OCI-LY3 (cell line): ENCODE measurements around the gene FKBP5.

Source experiments
- H2AFZ ChIP-seq: fragments of 200-600, 300-600 bp; shearing (Covaris generic); 2 replicates; pipeline ENCODE4 v1.6.0; 2014; ENCODE audit warnings: antibody characterized with exemption, low read depth, low read length
- H3K27ac ChIP-seq: fragments of 200-600, 300-600 bp; sonication (generic); 2 replicates; pipeline ENCODE4 v1.5.1; 2014; ENCODE audit warnings: mild to moderate bottlenecking, low read length, moderate library complexity, mixed read lengths
- H3K27me3 ChIP-seq: fragments of 200-600, 300-600 bp; sonication (generic); 2 replicates; pipeline ENCODE4 v1.6.1; 2014; ENCODE audit warnings: low read depth, low read length, mixed read lengths
- H3K36me3 ChIP-seq: fragments of 200-600, 300-600 bp; sonication (generic); replicated peaks from 2 replicates; pipeline ENCODE3; 2014; ENCODE audit warnings: low read depth, low read length, mixed read lengths
- H3K4me1 ChIP-seq: fragments of 300-600, 200-600 bp; sonication (generic); 2 replicates; pipeline ENCODE4 v1.6.1; 2014; ENCODE audit warnings: low read length, mixed read lengths
- H3K4me2 ChIP-seq: fragments of 200-600, 300-600 bp; sonication (generic); 2 replicates; pipeline ENCODE4 v1.6.1; 2014; ENCODE audit warnings: low read length, mixed read lengths
- H3K4me3 ChIP-seq: fragments of 300-600, 200-600 bp; sonication (generic); 2 replicates; pipeline ENCODE4 v1.5.1; 2014; ENCODE audit warnings: antibody characterized with exemption, mild to moderate bottlenecking, low read length, moderate library complexity
- H3K79me2 ChIP-seq: fragments of 300-600, 200-600 bp; shearing (Covaris generic); 2 replicates; pipeline ENCODE4 v1.6.1; 2014; ENCODE audit warnings: mild to moderate bottlenecking, low read length, mixed read lengths
- H3K9ac ChIP-seq: fragments of 300-600, 200-600 bp; shearing (Covaris generic); 2 replicates; pipeline ENCODE4 v1.6.0; 2014; ENCODE audit warnings: mild to moderate bottlenecking, low read length, moderate library complexity
- H3K9me3 ChIP-seq: fragments of 200-600, 300-600 bp; shearing (Covaris generic); 2 replicates; pipeline ENCODE4 v1.6.1; 2014; ENCODE audit warnings: low read length, mixed read lengths; ENCODE audit not compliant: insufficient read depth
- H4K20me1 ChIP-seq: fragments of 200-600, 300-600 bp; sonication (generic); 2 replicates; pipeline ENCODE4 v1.6.1; 2016; ENCODE audit warnings: low read length, mixed read lengths; ENCODE audit not compliant: insufficient read depth
- EZH2phosphoT487 ChIP-seq: fragments of 200-600 bp; shearing (Covaris generic); IDR thresholded peaks from 2 replicates; pipeline ENCODE4 v1.6.1; 2018; ENCODE audit warnings: antibody characterized with exemption, mixed run types, low read depth
- TF ChIP-seq, protein P1 (sequence below): fragments of 200-600, 300-600 bp; sonication (generic); IDR thresholded peaks from 2 replicates; pipeline ENCODE4 v1.5.1; 2014; ENCODE audit warnings: antibody characterized with exemption, low read length, low read depth

Gene FKBP5

DNA sequence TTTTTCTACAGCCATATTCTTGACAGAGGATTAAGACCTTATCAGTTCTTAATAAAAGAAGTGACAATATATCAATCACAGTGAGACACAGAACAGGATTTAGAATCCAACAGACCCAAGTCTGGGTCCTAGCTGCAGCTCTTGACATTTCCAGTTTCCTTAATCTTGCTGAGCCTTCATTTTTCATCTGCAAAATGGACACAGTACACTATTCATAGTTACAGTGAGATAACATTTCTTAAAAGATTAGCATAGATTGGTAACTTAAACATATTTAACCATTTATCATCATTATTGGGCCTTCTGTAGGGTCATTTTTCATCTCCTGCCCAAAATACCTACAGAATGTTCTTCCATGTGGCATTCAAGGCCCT, 45.6 kb downstream of the FKBP5 start:
- H2AFZ ChIP-seq: no peak overlapping the region
- H3K27ac ChIP-seq: no peak overlapping the region
- no peak overlapping the region for H3K4me3 ChIP-seq
- peaks cover 55% of the 10 kb centered on the region for H3K79me2 ChIP-seq
- no peak for TF ChIP-seq EZH2phosphoT487
- TF ChIP-seq, protein P1, sequence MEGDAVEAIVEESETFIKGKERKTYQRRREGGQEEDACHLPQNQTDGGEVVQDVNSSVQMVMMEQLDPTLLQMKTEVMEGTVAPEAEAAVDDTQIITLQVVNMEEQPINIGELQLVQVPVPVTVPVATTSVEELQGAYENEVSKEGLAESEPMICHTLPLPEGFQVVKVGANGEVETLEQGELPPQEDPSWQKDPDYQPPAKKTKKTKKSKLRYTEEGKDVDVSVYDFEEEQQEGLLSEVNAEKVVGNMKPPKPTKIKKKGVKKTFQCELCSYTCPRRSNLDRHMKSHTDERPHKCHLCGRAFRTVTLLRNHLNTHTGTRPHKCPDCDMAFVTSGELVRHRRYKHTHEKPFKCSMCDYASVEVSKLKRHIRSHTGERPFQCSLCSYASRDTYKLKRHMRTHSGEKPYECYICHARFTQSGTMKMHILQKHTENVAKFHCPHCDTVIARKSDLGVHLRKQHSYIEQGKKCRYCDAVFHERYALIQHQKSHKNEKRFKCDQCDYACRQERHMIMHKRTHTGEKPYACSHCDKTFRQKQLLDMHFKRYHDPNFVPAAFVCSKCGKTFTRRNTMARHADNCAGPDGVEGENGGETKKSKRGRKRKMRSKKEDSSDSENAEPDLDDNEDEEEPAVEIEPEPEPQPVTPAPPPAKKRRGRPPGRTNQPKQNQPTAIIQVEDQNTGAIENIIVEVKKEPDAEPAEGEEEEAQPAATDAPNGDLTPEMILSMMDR: no peak
- no peaks in the 10 kb centered on the region for H3K9me3 ChIP-seq
- H3K4me1 ChIP-seq: peaks cover 8% of the 10 kb centered on the region
- no peaks in the 10 kb centered on the region for H3K27me3 ChIP-seq
- H3K36me3 ChIP-seq: peaks cover 30% of the 10 kb centered on the region
- no peak overlapping the region for H3K9ac ChIP-seq
- no peak overlapping the region for H3K4me2 ChIP-seq
- H4K20me1 ChIP-seq: peaks cover 31% of the 10 kb centered on the region

DNA sequence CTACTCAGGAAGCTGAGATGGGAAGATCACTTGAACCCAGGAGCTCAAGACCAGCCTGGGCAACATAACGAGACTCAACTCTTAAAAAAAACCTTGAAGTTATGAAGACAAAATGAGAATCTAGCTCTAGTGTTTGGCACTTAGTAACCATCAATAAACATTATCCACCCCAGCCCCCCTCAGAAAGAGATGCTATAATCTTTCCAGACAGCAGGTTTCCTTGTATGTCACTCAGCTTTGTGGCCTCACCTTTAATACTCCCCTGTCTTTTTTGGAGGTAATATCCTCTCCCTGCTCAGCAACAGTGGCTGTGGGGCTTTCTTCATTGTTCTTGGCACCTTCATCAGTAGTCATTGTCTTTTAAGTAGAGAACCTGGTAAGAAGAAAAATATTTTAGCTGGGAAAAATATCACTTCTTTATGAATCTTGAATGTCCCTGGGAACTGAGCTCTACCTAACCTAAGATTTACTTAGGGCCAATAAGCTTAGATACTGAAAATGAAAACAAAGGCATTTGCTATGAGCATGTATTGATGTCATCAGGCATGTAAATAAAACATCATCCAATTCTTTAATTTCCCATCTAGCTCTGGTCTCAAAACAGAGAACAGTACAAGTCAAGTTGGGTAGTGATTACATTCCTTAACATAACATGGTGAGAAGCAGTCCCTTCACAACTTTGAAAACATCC, 46.1 kb downstream of the FKBP5 start:
- Histone ChIP-seq H3K4me3 (no peak overlapping the region), H3K36me3 (peaks cover 35% of the 10 kb centered on the region), H3K9ac (no peak overlapping the region), H3K4me2 (no peak overlapping the region), H3K9me3 (no peaks in the 10 kb centered on the region), H3K4me1 (peaks cover 8% of the 10 kb centered on the region), H4K20me1 (peaks cover 31% of the 10 kb centered on the region), H3K79me2 (peaks cover 49% of the 10 kb centered on the region), H2AFZ (no peak overlapping the region), H3K27me3 (no peaks in the 10 kb centered on the region), H3K27ac (no peak overlapping the region)
- no peak for TF ChIP-seq EZH2phosphoT487
- TF ChIP-seq, protein P1: no peak

DNA sequence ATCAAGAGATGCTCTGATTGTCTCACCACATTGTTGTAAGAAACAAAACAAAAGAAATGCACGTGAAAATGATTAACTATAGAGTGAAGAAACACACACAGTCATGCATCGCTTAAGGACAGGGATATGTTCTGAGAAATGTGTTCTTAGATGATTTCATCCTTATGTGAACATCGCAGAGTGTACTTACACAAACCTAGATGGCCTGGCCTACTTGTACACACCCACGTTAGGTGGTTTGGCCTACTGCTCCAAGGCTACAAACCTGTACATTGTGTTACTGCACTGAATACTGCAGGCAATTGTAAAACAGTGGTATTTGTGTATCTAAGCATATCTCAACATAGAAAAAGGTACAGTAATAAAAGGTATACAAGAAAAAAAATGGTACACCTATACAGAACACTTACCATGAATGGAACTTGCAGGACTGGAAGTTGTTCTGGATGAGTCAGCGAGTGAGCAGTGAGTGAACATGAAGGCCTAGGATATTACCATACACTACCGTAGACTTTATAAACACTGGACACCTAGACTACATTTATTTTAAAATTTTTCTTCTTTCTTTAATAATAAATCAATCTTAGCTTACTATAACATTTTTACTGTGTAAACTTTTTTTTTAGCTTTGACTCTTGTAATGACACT, 48.6 kb downstream of the FKBP5 start:
- H3K27ac ChIP-seq: no peak overlapping the region
- H3K9me3 ChIP-seq: no peaks in the 10 kb centered on the region
- H3K79me2 ChIP-seq: peaks cover 25% of the 10 kb centered on the region
- H3K4me1 ChIP-seq: peaks cover 3% of the 10 kb centered on the region
- no peak for TF ChIP-seq EZH2phosphoT487
- TF ChIP-seq, protein P1: no peak
- H2AFZ ChIP-seq: no peak overlapping the region
- no peak overlapping the region for H3K4me2 ChIP-seq
- H3K36me3 ChIP-seq: peaks cover 47% of the 10 kb centered on the region
- no peak overlapping the region for H3K9ac ChIP-seq
- no peak overlapping the region for H3K4me3 ChIP-seq
- H3K27me3 ChIP-seq: no peaks in the 10 kb centered on the region
- peaks cover 18% of the 10 kb centered on the region for H4K20me1 ChIP-seq

DNA sequence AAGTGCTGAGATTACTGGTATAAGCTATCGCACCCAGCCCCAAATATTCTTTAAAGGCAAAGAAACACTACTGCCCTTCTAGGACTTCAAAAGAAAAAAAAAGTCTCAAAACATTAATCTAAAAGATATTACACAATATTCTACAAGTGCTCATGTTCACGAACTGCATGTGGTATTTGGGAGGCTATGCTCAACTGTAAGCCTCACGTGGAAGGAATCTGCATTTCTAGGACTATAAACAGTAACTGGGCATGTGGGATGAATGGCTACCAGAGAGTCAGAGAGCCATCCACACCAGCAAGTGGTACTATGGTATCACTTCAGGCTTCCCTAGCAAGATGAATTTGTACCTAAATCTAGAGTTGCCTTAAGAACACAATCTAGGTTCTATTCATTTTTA, 50.0 kb downstream of the FKBP5 start:
- peaks cover 53% of the 10 kb centered on the region for H3K36me3 ChIP-seq
- H3K4me3 ChIP-seq: no peak overlapping the region
- TF ChIP-seq, protein P1: no peak
- TF ChIP-seq EZH2phosphoT487: no peak
- no peak overlapping the region for H3K4me2 ChIP-seq
- H3K79me2 ChIP-seq: peaks cover 10% of the 10 kb centered on the region
- no peaks in the 10 kb centered on the region for H3K27me3 ChIP-seq
- no peak overlapping the region for H2AFZ ChIP-seq
- H3K4me1 ChIP-seq: no peaks in the 10 kb centered on the region
- H3K9me3 ChIP-seq: no peaks in the 10 kb centered on the region
- no peak overlapping the region for H3K27ac ChIP-seq
- H3K9ac ChIP-seq: no peak overlapping the region
- peaks cover 4% of the 10 kb centered on the region for H4K20me1 ChIP-seq
